HEK293 (cell line): ENCODE data around the gene BRMS1L.

ENCODE experiments used
- BCL11A ChIP-seq: fragments of 450-650 bp; formaldehyde crosslinking; IDR thresholded peaks from 2 replicates; pipeline ENCODE4 v1.5.1; 2016; ENCODE audit warnings: low read depth, missing biosample characterization, missing genetic modification characterization
- EGR2 ChIP-seq: fragments of 450-650 bp; formaldehyde crosslinking; IDR thresholded peaks from 2 replicates; pipeline ENCODE4 v1.5.1; 2016; ENCODE audit warnings: low read depth, missing biosample characterization, missing genetic modification characterization
- REST ChIP-seq: fragments of 450-650 bp; formaldehyde crosslinking; IDR thresholded peaks from 2 replicates; pipeline ENCODE4 v1.5.1; 2016; ENCODE audit warnings: missing biosample characterization, missing genetic modification characterization
- SETDB1 ChIP-seq: IDR thresholded peaks from one replicate; pipeline ENCODE4 v1.6.1; 2017; ENCODE audit warnings: mild to moderate bottlenecking, low read length, moderate library complexity, mixed read lengths; ENCODE audit not compliant: insufficient read length
- ZBTB44 ChIP-seq: fragments of 450-650 bp; IDR thresholded peaks from 2 replicates; pipeline ENCODE4 v1.5.1; 2018; ENCODE audit warnings: missing biosample characterization, mild to moderate bottlenecking, missing genetic modification characterization
- ZNF140 ChIP-seq: fragments of 450-650 bp; formaldehyde crosslinking; IDR thresholded peaks from 2 replicates; pipeline ENCODE4 v1.5.1; 2016; ENCODE audit warnings: missing biosample characterization, missing genetic modification characterization
- ZNF174 ChIP-seq: fragments of 450-650 bp; formaldehyde crosslinking; IDR thresholded peaks from 2 replicates; pipeline ENCODE4 v1.5.0; 2017; ENCODE audit warnings: missing biosample characterization, mild to moderate bottlenecking, missing genetic modification characterization
- ZNF335 ChIP-seq: fragments of 450-650 bp; formaldehyde crosslinking; conservative IDR thresholded peaks from 2 replicates; pipeline ENCODE4 v1.5.1; 2016; ENCODE audit warnings: missing biosample characterization, missing genetic modification characterization
- ZNF544 ChIP-seq: fragments of 450-650 bp; formaldehyde crosslinking; IDR thresholded peaks from 2 replicates; pipeline ENCODE4 v1.5.0; 2017; ENCODE audit warnings: missing biosample characterization, missing genetic modification characterization
- TF ChIP-seq, protein P1 (sequence below): fragments of 450-650 bp; formaldehyde crosslinking; IDR thresholded peaks from 2 replicates; pipeline ENCODE4 v1.5.1; 2016; ENCODE audit warnings: missing biosample characterization, missing genetic modification characterization

DNA sequence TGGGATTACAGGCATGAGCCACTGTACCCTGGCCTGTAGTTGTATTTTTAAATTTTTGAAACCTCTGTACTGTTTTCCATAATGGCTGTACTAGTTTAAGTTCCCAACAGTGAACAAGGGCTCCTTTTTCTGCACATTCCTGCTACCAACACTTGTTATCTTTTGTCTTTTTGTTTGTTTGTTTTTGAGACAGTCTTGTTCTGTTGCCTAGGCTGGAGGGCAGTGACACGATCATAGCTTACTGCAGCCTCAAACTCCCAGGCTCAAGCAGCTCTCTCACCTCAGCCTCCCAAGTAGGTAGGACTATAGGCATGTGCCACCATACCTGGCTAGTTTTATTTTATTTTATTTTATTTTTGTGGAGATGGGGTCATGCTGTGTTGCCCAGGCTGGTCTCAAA lies 23.0 kb downstream of the BRMS1L start:
- TF ChIP-seq, protein P1, sequence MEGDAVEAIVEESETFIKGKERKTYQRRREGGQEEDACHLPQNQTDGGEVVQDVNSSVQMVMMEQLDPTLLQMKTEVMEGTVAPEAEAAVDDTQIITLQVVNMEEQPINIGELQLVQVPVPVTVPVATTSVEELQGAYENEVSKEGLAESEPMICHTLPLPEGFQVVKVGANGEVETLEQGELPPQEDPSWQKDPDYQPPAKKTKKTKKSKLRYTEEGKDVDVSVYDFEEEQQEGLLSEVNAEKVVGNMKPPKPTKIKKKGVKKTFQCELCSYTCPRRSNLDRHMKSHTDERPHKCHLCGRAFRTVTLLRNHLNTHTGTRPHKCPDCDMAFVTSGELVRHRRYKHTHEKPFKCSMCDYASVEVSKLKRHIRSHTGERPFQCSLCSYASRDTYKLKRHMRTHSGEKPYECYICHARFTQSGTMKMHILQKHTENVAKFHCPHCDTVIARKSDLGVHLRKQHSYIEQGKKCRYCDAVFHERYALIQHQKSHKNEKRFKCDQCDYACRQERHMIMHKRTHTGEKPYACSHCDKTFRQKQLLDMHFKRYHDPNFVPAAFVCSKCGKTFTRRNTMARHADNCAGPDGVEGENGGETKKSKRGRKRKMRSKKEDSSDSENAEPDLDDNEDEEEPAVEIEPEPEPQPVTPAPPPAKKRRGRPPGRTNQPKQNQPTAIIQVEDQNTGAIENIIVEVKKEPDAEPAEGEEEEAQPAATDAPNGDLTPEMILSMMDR (tag by site-specific recombination): no peak
- no peak for TF ChIP-seq SETDB1
- TF ChIP-seq ZNF335: no peak
- TF ChIP-seq ZNF140 (tag by site-specific recombination): no peak
- no peak for TF ChIP-seq ZNF174 (tag by site-specific recombination)
- TF ChIP-seq EGR2 (tag by site-specific recombination): no peak
- TF ChIP-seq ZNF544 (tag by site-specific recombination): no peak
- no peak for TF ChIP-seq REST (tag by site-specific recombination)
- TF ChIP-seq BCL11A (tag by site-specific recombination): no peak
- TF ChIP-seq ZBTB44 (tag by site-specific recombination): no peak
